PC-9 (cell line): ENCODE results near the gene TBX2. TPM values are rescaled to one million over a fixed set of nuclear protein-coding genes. Genes with fewer than 3 reads are reported as not detected.

Source experiments
- BruUV-seq: library from RNA; stranded (reverse); fragments of 400-500 nt; replicated peaks from 2 replicates; lab custom pipeline; 2021; lab: Mats Ljungman, UMichigan
- CTCF ChIA-PET: fragments of 300-600 bp; sonication (Branson Sonifier 250); formaldehyde crosslinking; loops from one replicate; lab custom pipeline; 2022; ENCODE audit warnings: antibody characterized with exemption; lab: Charles Lee
- POLR2A ChIA-PET: fragments of 300-600 bp; sonication (Branson Sonifier 250); formaldehyde crosslinking; loops from one replicate; lab custom pipeline; 2022; ENCODE audit warnings: antibody characterized with exemption; ENCODE audit not compliant: unreplicated experiment; lab: Charles Lee
- DNase-seq, 2 experiments: peaks; one replicate each; pipeline versions ENCODE4 v3.0.0 to v3.0.0-alpha.2; 2015 to 2022; ENCODE audit warnings: mixed read lengths in 1 of 2
- H2AFZ ChIP-seq: fragments of 200-600 bp; sonication (generic); 2 replicates; pipeline ENCODE4 v1.8.1; 2017; ENCODE audit warnings: antibody characterized with exemption
- H3F3A ChIP-seq: fragments of 200-600 bp; sonication (generic); 2 replicates; pipeline ENCODE4 v1.8.1; 2017; ENCODE audit warnings: antibody characterized with exemption, mild to moderate bottlenecking, low read depth; ENCODE audit not compliant: insufficient read depth
- H3K27ac ChIP-seq: fragments of 200-600 bp; sonication (generic); 2 replicates; pipeline ENCODE4 v1.6.1; 2016; ENCODE audit warnings: mixed run types
- H3K27me3 ChIP-seq: fragments of 200-600 bp; sonication (generic); 2 replicates; pipeline ENCODE4 v1.6.1; 2016; ENCODE audit warnings: low read depth, mixed run types; ENCODE audit not compliant: insufficient read depth
- H3K36me3 ChIP-seq: fragments of 200-600 bp; sonication (generic); 2 replicates; pipeline ENCODE4 v1.6.1; 2016; ENCODE audit warnings: low read depth, mixed run types
- H3K4me1 ChIP-seq: fragments of 200-600 bp; sonication (generic); replicated peaks from 2 replicates; pipeline ENCODE4 v1.6.1; 2016; ENCODE audit warnings: mixed run types; ENCODE audit not compliant: insufficient read depth
- H3K4me2 ChIP-seq: fragments of 200-600 bp; sonication (generic); 2 replicates; pipeline ENCODE4 v1.6.1; 2017; ENCODE audit warnings: mixed run types
- H3K4me3 ChIP-seq: fragments of 200-600 bp; sonication (generic); 2 replicates; pipeline ENCODE4 v1.6.1; 2016; ENCODE audit warnings: mixed run types
- H3K79me2 ChIP-seq: fragments of 200-600 bp; sonication (generic); 2 replicates; pipeline ENCODE4 v1.6.1; 2017; ENCODE audit warnings: low read depth, mixed run types
- H3K9me2 ChIP-seq: fragments of 200-600 bp; sonication (generic); 2 replicates; pipeline ENCODE4 v1.8.1; 2017; ENCODE audit warnings: mild to moderate bottlenecking; ENCODE audit not compliant: insufficient read depth
- H3K9me3 ChIP-seq: fragments of 200-600 bp; sonication (generic); 2 replicates; pipeline ENCODE4 v1.8.1; 2016; ENCODE audit warnings: low read depth; ENCODE audit not compliant: insufficient read depth
- H4K20me1 ChIP-seq: fragments of 200-600 bp; sonication (generic); 2 replicates; pipeline ENCODE4 v1.8.1; 2017; ENCODE audit not compliant: insufficient read depth
- EZH2 ChIP-seq: fragments of 200-600 bp; sonication (generic); IDR thresholded peaks from 2 replicates; pipeline ENCODE4 v1.8.0; 2017; ENCODE audit warnings: antibody characterized with exemption, low read depth
- intact Hi-C: fragments of 100-400 bp; cut with micrococcal nuclease; formaldehyde crosslinking; loops from one replicate; pipeline ENCODE4 v1.10.0; 2022; ENCODE audit not compliant: unreplicated experiment
- total RNA-seq: library from RNA; stranded (reverse); gene quantifications from 2 replicates; pipeline ENCODE4 v1.2.3, GENCODE V29; 2021
- TF ChIP-seq, protein P1 (sequence below): fragments of 200-600 bp; sonication (generic); conservative IDR thresholded peaks from 2 replicates; pipeline ENCODE4 v1.6.1; 2017; ENCODE audit warnings: mixed run types, antibody characterized with exemption, mild to moderate bottlenecking, moderate library complexity

The TBX2 gene
- total RNA-seq, 1 experiment from 2014 or later: 0.44 TPM

DNA sequence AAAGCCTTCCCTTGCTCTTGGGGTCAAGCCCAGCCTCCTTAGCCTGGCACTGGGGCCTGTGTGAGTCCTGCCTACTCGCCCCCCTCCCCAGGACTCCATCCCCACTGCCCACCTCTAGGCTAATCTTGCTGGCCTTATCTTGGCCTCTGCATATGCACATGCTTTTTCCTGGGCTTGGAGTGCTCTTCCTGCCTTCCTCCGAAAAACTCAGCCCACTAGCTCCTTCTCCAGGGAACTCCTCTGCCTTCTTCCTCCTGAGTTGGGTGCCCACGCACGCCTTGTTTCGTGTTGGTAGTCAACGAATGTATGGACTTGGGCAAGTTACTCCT lies 16.5 kb downstream of the TBX2 start:
- Histone ChIP-seq H3F3A (0 out of 2 replicates have a peak, but pooled peaks cover 5% of the 10 kb centered on the region), H3K9me3 (no peaks in the 10 kb centered on the region), H3K79me2 (no peaks in the 10 kb centered on the region), H3K27me3 (no peaks in the 10 kb centered on the region), H3K9me2 (no peaks in the 10 kb centered on the region), H3K27ac (no peak overlapping the region), H2AFZ (no peak overlapping the region), H4K20me1 (no peaks in the 10 kb centered on the region), H3K4me1 (0 out of 2 replicates have a peak, but pooled peaks cover 6% of the 10 kb centered on the region), H3K4me2 (no peak overlapping the region), H3K4me3 (no peak overlapping the region), H3K36me3 (no peaks in the 10 kb centered on the region)
- BruUV-seq: no TSS peak
- CTCF ChIA-PET: interaction anchor here (0.7 kb wide), 1 partner anchor 158 kb away, joined by 3 read pairs; no protein-coding TSS in a partner anchor
- DNase-seq: no peak
- POLR2A ChIA-PET: no interaction called here
- intact Hi-C loops: loop anchor here (1.0 kb wide), 1 partner anchor 159 kb away; no protein-coding TSS in a partner anchor
- TF ChIP-seq, protein P1, sequence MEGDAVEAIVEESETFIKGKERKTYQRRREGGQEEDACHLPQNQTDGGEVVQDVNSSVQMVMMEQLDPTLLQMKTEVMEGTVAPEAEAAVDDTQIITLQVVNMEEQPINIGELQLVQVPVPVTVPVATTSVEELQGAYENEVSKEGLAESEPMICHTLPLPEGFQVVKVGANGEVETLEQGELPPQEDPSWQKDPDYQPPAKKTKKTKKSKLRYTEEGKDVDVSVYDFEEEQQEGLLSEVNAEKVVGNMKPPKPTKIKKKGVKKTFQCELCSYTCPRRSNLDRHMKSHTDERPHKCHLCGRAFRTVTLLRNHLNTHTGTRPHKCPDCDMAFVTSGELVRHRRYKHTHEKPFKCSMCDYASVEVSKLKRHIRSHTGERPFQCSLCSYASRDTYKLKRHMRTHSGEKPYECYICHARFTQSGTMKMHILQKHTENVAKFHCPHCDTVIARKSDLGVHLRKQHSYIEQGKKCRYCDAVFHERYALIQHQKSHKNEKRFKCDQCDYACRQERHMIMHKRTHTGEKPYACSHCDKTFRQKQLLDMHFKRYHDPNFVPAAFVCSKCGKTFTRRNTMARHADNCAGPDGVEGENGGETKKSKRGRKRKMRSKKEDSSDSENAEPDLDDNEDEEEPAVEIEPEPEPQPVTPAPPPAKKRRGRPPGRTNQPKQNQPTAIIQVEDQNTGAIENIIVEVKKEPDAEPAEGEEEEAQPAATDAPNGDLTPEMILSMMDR: no peak
- no peak for TF ChIP-seq EZH2

DNA sequence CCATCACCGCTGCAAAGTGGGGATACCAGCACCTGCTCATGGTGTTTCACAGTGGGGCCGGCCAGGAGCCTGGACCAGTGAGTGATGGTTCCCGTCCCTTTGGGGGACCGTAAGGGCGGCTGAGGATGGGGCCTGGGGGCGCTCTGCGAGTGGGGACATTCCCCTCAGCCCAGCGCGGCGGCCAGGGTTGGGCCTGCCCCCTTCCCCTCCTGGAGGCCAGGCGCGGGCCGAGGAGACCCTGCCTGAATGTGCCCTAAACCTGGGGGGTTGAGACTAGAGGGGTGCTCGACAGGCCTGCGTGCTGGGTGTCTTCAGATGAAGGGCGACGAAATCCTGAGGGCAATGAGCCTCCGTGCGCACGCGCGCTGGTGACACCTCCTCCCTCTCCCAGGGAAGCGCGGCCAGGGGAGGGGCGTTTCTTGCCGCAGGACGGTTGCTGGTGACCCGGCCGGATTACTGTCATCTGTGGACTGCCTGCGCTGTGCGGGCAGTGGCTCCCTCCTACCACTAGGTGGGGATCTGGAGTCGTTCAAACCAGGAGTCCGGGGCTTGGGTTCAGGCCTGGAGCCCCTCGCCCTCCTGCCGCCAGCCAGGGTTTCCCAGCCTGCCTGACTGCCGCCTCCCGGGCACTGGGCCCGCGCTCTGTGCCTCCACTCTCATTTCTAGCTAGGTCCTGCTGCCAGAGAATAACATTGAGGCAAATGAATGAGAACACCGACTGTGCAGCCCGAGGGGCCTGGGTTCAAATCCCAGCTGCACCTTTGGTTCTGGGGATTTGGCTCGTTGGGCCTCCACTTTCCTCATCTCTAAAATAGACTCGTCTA lies 17.1 kb downstream of the TBX2 start:
- H3K79me2 ChIP-seq: no peaks in the 10 kb centered on the region
- 0 out of 2 replicates have a peak, but pooled peaks cover 6% of the 10 kb centered on the region for H3K4me1 ChIP-seq
- H3K9me3 ChIP-seq: no peaks in the 10 kb centered on the region
- peak overlapping the region; percentile 53 for H3K4me2 ChIP-seq
- peak; percentile 58 to 87 for DNase-seq
- H3K9me2 ChIP-seq: no peaks in the 10 kb centered on the region
- intact Hi-C loops: loop anchor here (1.0 kb wide), 3 partner anchors 135 to 421 kb away; no protein-coding TSS in a partner anchor
- no peaks in the 10 kb centered on the region for H4K20me1 ChIP-seq
- H2AFZ ChIP-seq: no peak overlapping the region
- H3F3A ChIP-seq: 0 out of 2 replicates have a peak, but pooled peaks cover 5% of the 10 kb centered on the region
- ChIA-PET CTCF (interaction anchor here (0.6 to 0.7 kb wide), 2 partner anchors 11 to 726 kb away, joined by 3 read pairs; no protein-coding TSS in a partner anchor), POLR2A (no interaction called here)
- BruUV-seq: no TSS peak
- no peaks in the 10 kb centered on the region for H3K27me3 ChIP-seq
- H3K36me3 ChIP-seq: no peaks in the 10 kb centered on the region
- no peak overlapping the region; the same call in 1 of the 2 replicates for H3K4me3 ChIP-seq
- TF ChIP-seq, protein P1: peak; percentile 94
- TF ChIP-seq EZH2: no peak
- H3K27ac ChIP-seq: no peak overlapping the region

DNA sequence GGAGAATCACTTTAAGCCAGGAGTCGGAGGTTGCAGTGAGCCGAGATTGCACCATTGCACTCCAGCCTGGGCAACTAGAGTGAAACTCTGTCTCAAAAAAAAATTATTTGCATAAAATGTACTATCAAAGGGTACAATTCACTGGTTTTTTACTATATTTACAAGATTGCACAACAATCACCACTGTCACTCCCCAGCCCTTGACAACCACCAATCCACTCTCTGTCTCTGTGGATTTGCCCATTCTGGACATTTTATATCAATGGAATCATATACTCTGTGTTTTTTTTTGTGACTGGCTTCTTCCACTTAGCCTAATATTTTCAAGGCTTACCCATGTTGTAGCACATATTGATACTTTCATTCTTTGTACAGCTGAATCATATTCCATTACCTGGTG lies 18.8 kb downstream of the TBX2 start:
- BruUV-seq: no TSS peak
- CTCF ChIA-PET: no interaction called here
- H3K4me2 ChIP-seq: no peak overlapping the region
- no peaks in the 10 kb centered on the region for H3K27me3 ChIP-seq
- no peaks in the 10 kb centered on the region for H3K79me2 ChIP-seq
- no peaks in the 10 kb centered on the region for H3K36me3 ChIP-seq
- POLR2A ChIA-PET: no interaction called here
- no peak overlapping the region for H3K4me3 ChIP-seq
- no peaks in the 10 kb centered on the region for H3K4me1 ChIP-seq
- intact Hi-C loops: no loop called here
- no peak overlapping the region for H2AFZ ChIP-seq
- TF ChIP-seq, protein P1: no peak
- TF ChIP-seq EZH2: no peak
- no peaks in the 10 kb centered on the region for H3K9me3 ChIP-seq
- H3F3A ChIP-seq: 0 out of 2 replicates have a peak, but pooled peaks cover 5% of the 10 kb centered on the region
- no peaks in the 10 kb centered on the region for H4K20me1 ChIP-seq
- H3K27ac ChIP-seq: no peak overlapping the region
- no peaks in the 10 kb centered on the region for H3K9me2 ChIP-seq
- DNase-seq: no peak
